ENCODE results near the gene CLCNKA.
"Not testable (repeated sequence)": the region's sequence is repeated elsewhere in the genome, so short reads cannot be mapped to it uniquely, and the experiment has no call there.

The CLCNKA gene

DNA sequence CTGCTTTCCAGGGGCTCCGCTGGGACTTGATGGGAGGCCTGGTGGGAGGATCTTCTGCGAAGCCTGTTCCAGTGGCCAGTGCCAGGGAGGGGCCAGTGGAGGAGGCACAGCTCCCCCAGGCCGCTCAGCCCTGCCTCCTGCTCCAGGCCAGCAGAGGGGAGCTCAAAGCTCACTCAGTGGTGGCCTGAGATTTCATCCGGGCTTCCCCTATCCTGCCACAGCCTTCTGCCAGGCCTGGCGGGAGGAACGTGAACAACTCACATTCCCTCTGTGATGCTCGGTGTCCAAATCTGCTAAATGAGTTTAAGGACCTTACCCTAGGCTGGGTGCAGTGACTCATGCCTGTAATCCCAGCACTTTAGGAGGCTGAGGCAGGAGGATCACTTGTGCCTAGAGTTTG, 25.0 kb downstream of the CLCNKA start:
- FAIRE-seq, result no peak

GRCh38 chr1:16047791-16048475, 26.1 kb downstream of the CLCNKA start:
- no peak for FAIRE-seq

DNA sequence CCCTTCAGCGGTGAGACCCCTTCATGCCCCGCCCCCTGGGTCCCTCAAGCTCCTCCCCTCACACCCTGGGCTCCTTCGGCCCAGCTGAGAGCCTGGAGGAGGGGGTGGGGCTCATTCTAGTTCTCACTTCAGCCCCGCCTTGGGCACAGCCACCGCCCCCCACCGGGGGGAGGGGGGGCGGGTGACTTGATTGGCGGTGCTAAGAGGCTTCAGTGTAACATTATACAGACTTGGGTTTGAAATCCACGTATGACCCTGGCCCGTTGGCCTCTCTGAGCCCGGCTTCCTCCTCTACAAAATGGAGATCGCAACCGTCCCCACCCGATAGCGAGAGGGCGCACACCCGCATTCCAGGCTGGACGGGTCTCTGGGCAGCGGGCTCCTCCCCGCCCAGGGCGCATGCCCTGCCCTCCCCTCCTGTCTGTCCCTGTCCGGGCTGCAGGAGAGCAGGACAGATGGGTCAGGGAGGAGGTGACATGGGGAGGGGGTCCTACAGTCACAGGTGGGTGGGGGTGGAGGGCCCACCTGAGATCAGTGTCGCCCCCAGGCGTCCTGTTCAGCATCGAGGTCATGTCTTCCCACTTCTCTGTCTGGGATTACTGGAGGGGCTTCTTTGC, 26.8 kb downstream of the CLCNKA start:
- FAIRE-seq, result no peak

- FAIRE-seq, result no peak
Observed at GRCh38 chr1:16050328-16050727, 28.5 kb downstream of the CLCNKA start.

DNA sequence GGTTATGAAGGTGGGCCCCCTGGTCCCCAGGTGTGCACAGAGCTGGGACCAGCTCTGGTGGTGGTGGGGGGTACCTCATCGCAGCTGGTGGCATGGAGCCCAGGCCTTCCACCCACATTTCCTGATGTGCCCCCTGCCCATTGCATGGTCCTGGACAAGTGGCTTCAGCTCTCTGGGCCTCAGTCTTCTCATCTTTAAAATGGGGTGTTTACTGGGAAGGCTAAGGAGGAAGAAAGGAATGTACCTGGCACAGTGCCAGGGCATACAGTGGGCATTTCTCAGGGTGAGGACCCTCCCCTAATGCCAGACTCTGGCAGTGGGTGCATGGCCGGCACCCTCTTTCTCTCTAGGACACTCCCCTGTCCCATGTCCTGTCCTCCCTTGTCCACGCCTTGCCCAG, 29.2 kb downstream of the CLCNKA start:
- no peak for FAIRE-seq

DNA sequence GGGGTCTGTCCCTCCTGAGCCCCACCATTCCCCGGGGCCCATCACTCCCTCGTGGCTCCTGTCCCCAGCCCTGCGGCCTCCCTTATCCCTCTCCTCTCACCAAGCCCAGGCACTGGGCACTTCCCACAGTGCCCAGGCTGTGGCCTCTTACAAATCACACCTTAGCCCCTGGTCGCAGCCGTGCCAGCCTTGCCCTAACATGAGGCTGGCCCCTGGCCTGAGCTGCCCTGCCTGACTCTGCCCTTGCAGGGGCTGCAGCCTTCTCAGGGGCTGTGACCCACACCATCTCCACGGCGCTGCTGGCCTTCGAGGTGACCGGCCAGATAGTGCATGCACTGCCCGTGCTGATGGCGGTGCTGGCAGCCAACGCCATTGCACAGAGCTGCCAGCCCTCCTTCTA, 30.1 kb downstream of the CLCNKA start:
- not testable (repeated sequence) for FAIRE-seq

DNA sequence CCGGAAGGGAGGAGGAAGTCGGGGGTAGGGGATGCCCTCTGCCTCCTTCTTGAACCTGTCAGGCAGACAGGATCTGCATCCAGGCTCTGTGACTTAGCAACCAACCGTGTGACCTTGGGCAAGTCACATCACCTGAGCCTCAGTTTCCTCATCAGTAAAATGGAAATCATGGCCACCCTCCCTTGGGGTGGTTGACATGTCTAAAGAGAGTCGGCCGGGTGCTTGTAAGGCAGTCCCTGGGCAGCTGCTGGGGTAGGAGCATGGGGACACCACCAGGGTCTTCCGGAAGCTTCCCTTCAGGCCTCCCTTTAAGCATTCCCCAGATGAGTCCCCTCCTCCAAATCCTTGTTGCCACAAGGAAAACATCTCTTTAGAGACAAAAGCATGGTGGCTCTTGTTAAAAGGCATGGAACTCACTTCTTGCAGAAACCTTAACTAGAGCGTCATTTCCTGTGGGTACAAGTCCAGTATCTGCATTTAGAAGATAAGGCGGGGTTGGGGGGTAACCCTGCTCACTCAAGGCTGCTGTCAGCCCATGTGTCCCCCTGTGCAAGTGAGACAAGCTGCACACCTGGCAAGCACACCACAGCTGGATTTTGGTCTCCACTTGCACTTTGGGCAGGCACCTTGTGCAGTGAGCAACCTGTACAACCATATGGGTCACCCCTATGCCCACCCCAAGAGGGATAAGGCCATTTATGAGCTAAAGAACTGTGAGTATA, 32.1 kb downstream of the CLCNKA start:
- FAIRE-seq, result no peak

DNA sequence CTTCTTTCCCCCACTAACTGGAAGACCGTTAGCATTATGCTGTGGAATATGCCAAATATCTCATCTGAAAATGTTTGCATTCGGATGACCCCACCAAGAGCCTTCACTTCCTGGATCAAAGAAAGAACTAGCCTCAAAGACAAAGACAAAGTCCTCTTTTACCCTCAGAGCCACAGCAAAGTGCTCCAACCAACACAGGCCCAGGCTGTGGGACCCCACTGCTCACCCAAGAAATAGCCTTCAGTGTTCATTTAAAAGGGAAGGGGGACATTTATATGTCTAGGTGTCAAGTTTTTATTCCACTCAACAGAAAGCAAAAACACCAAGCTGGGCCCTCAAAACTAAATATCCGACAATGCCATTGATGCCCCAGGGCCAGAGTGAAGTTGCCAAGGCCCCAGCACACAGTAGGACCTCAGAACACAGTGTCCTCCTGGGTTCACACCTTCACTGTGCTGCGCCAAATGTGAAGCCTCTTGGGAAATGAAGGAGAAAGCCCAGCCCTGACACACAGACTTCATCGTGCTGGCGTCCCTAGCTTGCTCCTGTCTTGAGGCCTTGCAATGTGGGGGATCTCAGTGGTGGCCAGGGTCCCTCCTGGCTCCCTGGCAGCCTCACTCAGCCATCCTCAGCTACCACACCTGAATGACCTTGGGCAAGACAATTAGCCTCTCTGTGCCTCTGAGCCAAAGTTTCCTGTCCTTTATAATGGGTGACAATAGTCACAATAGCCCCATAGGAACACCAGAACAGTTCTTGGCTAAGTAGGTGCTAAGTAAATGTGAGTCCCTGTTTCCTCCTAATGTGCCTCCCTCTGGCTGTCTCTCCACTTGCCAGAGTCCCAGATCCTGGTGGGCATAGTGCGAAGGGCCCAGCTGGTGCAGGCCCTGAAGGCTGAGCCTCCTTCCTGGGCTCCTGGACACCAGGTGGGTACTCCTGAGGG, 33.0 kb downstream of the CLCNKA start:
- no peak for FAIRE-seq

DNA sequence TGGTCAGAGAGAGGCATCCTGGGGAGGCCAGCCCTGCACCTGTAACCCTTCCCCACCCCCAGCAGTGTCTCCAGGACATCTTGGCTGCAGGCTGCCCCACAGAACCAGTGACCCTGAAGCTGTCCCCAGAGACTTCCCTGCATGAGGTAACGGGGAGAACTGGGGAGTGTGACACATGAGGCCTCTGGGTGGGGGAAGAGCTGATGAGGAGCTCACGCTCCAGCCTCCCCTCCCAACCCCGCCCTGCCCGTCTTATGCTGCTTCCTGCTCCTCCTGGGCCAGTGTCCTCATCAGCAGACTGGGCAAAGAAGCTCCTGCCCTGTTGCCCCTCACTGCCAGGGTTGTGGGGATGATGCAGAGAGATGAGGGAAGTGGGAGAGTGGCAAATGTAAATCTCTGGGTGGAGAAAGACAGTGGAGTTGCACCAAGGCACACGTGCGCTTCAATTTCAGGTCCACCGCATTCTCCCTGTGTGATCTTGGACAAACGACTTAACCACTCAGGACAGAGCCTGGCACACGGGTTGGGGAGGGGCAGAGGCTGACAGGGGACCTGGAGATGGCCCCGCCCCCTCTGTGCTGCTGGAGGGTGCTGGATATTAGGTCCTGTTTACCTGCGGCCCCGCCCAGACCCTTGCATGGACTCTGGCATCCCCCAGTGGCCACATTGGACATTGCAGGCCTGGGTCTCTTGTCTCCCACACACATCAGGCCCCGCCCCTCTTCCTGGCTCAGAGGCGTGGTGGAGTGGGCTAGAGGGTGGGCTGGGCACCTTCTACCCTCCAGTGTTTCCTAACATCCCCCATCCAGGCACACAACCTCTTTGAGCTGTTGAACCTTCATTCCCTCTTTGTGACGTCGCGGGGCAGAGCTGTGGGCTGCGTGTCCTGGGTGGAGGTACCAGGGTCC, 34.0 kb downstream of the CLCNKA start:
- no peak for FAIRE-seq

- not testable (repeated sequence) for FAIRE-seq
Observed at GRCh38 chr1:16056521-16056912, 34.7 kb downstream of the CLCNKA start.

GRCh38 chr1:16057314-16057915, 35.6 kb downstream of the CLCNKA start:
- FAIRE-seq, result not testable (repeated sequence)

DNA sequence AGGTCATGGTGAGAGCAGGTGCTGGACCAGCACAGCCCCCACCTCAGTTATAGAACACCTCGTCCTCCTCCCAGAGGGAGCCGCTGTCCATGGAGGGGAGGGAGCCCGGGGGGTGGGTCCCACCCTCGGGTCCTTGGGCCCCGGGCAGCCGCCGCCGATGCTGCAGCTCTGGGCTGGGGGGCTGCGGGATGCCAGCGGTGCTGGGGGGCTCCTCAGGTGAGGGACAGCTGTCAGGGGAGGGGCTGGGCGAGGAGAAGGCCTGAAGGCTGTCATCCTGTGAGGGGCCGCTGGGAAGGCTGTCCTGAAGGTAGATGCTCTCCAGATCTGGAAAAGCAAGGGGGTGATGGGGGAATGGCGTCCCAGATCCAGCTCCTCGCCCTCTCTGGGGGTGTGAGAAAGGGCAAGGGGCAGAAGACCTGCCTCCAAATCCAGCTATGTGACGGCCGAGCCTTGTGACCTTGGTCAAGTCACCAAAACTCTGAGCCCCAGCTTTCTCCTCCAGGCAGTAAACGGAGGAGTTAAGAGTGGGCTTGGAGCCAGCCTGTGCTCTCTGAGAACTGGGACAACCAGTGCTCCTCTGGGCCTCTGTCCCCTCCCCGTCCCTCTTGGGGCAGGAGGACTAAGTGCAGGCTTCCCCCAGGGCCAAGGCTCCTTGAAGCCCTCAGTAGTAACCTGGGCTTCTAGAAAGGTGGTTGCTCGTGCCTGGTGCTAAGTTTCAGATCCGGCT, 36.7 kb downstream of the CLCNKA start:
- not testable (repeated sequence) for FAIRE-seq

- FAIRE-seq, result no peak
Observed at GRCh38 chr1:16061266-16061665, 39.4 kb downstream of the CLCNKA start.

DNA sequence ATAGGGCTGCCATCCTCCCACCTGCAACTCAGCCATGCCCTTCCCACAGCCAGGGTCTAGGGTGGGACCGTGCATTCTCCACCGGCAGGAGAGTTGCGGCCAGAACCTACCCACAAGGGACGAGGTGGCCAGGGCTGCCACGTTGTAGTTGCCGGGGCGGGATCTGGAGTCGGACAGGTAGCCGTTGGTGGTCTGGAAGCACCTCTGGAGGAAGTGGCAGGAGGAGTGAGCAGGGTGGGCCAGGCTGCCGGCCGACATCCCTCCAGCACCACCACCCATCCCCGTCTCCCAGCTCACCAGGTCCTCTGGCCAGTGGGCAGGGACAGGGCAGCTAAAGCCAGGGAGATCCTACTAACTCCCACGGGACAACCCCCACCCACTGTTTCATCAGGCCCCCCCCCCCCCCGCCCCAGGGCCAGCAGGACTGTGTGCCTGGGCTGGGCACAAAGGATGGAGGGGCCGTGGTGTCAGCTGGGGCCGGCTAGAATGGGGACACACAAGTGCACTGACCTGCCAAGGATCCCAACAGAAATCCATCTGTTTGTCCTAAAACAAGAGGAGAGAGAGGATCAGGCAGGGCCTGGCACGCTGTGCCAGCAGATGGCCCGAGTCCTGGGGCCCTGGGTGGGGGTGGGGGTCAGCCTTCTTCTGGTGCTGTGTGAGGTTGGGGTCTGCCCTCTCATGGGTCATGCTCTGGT, 40.3 kb downstream of the CLCNKA start:
- FAIRE-seq, result not testable (repeated sequence)

- not testable (repeated sequence) for FAIRE-seq
Observed at GRCh38 chr1:16062687-16063075, 40.8 kb downstream of the CLCNKA start.

DNA sequence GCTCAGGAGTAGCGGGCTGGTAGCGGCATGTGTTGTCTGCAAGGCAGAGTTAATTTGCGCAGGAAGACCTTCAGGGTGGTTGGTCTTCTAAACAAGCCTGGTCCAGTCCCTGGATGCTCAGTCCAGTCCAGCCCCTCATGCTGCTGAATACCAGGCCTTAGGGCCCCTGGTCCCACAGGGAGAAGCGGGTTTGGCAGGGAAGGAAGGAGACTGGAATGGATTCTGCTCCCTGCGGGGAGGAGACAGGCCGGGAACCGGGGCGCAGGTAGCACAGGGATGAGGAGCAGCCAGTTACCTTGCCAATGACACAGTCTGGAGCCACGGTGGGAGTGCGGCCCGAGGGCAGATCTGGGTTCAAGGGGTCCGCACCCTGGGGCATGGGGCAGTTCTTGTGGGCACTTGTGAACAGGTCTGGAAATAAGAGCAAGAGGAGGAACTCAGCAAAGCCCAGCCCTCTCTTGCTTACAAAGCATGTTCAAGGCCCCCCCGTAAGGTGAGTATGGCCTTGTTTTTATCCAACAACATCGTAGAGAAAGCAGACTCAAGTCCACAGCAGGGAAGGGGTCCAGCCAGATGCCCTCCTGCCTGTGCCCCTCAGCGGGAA, 41.5 kb downstream of the CLCNKA start:
- no peak for FAIRE-seq

DNA sequence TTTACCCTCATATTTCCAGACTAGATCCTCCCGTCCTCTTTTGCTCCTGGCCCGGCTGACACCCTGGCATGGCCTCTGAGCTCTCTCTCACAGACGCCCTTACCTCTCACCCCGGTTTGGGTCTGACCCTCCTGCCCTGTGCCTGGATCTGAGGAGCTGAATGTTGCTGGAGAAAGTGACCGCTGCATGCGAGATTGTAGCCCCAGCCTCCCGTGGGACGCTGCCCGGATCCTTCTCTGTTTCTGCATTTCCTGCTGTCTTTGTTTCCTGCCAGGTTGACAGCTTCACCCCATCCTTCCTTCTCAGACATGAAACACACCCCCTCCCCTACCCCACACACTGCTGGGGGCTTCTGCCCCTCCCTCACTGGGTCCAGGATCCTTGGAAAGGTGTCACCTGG, 42.1 kb downstream of the CLCNKA start:
- FAIRE-seq, result no peak

GRCh38 chr1:16064536-16065268, 42.9 kb downstream of the CLCNKA start:
- FAIRE-seq, result no peak

DNA sequence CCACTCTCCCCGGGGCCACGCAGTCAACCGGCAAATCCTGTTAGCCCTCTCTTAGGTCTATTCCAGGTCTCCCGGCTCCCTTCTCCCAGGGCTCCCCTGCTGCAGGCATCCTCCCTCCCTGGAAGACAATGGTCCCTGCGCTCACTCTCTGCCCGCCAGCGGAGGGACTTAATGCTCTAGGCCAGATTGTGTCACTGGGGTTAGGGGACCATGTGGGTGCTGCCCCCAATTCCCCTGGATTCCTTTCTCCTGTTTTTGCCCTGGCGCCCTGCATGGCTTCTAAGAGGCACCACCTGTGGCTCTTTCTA, 43.4 kb downstream of the CLCNKA start:
- FAIRE-seq, result no peak

Measured in TTC549 (cell line).